CD14-positive monocyte (primary cell): ENCODE results near the gene PAPPA2. TPM values are rescaled to one million over a fixed set of nuclear protein-coding genes. Genes with fewer than 3 reads are reported as not detected.

ENCODE experiments used
- DNase-seq, 3 donors: peaks; one replicate each; pipeline ENCODE4 v3.0.0-alpha.2; 2011 to 2022
- H2AFZ ChIP-seq: 2 replicates; pipeline ENCODE4 v1.6.0; 2012; ENCODE audit warnings: mild to moderate bottlenecking, low read depth, low read length, inconsistent platforms; ENCODE audit not compliant: insufficient read depth, poor library complexity, severe bottlenecking
- H3K27ac ChIP-seq, 2 donors: 1 replicate in 1 of 2; 2 replicates in 1 of 2; pipeline ENCODE4 v1.5.1; 2012 to 2013; ENCODE audit warnings: low read length in 2 of 2, control low read depth in 1 of 2, inconsistent platforms in 1 of 2, low read depth in 1 of 2, mild to moderate bottlenecking in 1 of 2
- H3K27me3 ChIP-seq, 2 donors: one replicate each; pipeline versions ENCODE4 v1.6.0 to v1.6.1; 2011 to 2013; ENCODE audit warnings: low read length in 2 of 2; ENCODE audit not compliant: control insufficient read depth in 2 of 2, insufficient read depth in 2 of 2
- H3K36me3 ChIP-seq, 2 donors: replicated peaks in 1 of 2; 1 replicate in 1 of 2; 2 replicates in 1 of 2; pipeline versions ENCODE4 v1.5.1 to v1.6.1; 2012 to 2013; ENCODE audit warnings: low read length in 2 of 2, control low read depth in 1 of 2, inconsistent platforms in 1 of 2, mild to moderate bottlenecking in 1 of 2; ENCODE audit not compliant: insufficient read depth in 2 of 2, control insufficient read depth in 1 of 2
- H3K4me1 ChIP-seq, 2 donors: 1 replicate in 1 of 2; 2 replicates in 1 of 2; pipeline versions ENCODE4 v1.5.1 to v1.6.1; 2012 to 2013; ENCODE audit warnings: low read length in 2 of 2, control low read depth in 1 of 2, inconsistent platforms in 1 of 2, mild to moderate bottlenecking in 1 of 2, moderate library complexity in 1 of 2; ENCODE audit not compliant: insufficient read depth in 2 of 2, control insufficient read depth in 1 of 2
- H3K4me2 ChIP-seq: replicated peaks from 2 replicates; pipeline ENCODE3; 2012; ENCODE audit warnings: low read length, moderate library complexity, mild to moderate bottlenecking; ENCODE audit not compliant: poor library complexity, severe bottlenecking; ENCODE audit errors: extremely low read depth
- H3K4me3 ChIP-seq, 3 experiments: fragments of 200-600 bp in 1 of 3; sonication (generic) in 1 of 3; replicated peaks in 1 of 3; 1 replicate in 2 of 3; 2 replicates in 1 of 3; pipeline ENCODE4 v1.5.1; 2011 to 2013; ENCODE audit warnings: low read length in 3 of 3, mild to moderate bottlenecking in 3 of 3, control low read depth in 2 of 3, low read depth in 2 of 3, inconsistent platforms in 1 of 3, moderate library complexity in 1 of 3
- H3K79me2 ChIP-seq: 2 replicates; pipeline ENCODE4 v1.6.0; 2012; ENCODE audit warnings: mild to moderate bottlenecking, control low read depth, inconsistent platforms, low read length, moderate library complexity; ENCODE audit not compliant: insufficient read depth
- H3K9ac ChIP-seq: 2 replicates; pipeline ENCODE4 v1.6.0; 2017; ENCODE audit warnings: low read length, mild to moderate bottlenecking; ENCODE audit not compliant: insufficient read depth, poor library complexity, severe bottlenecking
- H3K9me3 ChIP-seq, 2 donors: replicated peaks in 1 of 2; 1 replicate in 1 of 2; 2 replicates in 1 of 2; pipeline versions ENCODE4 v1.5.1 to v1.6.1; 2012 to 2013; ENCODE audit warnings: low read length in 2 of 2, control low read depth in 1 of 2; ENCODE audit not compliant: control insufficient read depth in 1 of 2, insufficient read depth in 1 of 2
- H4K20me1 ChIP-seq: 2 replicates; pipeline ENCODE4 v1.6.0; 2012; ENCODE audit warnings: mild to moderate bottlenecking, low read length, control low read depth, moderate library complexity; ENCODE audit not compliant: insufficient read depth
- H3K27ac Mint-ChIP-seq, 7 donors: one replicate each; pipeline ENCODE4 v1.8.0; 2020; ENCODE audit warnings: mild to moderate bottlenecking in 7 of 7, mixed read lengths in 7 of 7, moderate library complexity in 6 of 7, inconsistent platforms in 2 of 7
- H3K27me3 Mint-ChIP-seq, 3 donors: one replicate each; pipeline ENCODE4 v1.8.0; 2021 to 2022; ENCODE audit warnings: low read depth in 3 of 3, mild to moderate bottlenecking in 3 of 3, mixed read lengths in 3 of 3, moderate library complexity in 3 of 3, inconsistent platforms in 1 of 3
- H3K36me3 Mint-ChIP-seq, 2 donors: one replicate each; pipeline ENCODE4 v1.8.0; 2020; ENCODE audit warnings: mixed read lengths in 2 of 2, inconsistent platforms in 1 of 2, mild to moderate bottlenecking in 1 of 2
- H3K4me1 Mint-ChIP-seq: one replicate; pipeline ENCODE4 v1.8.0; 2020; ENCODE audit warnings: mild to moderate bottlenecking, mixed read lengths
- H3K4me3 Mint-ChIP-seq, 2 donors: one replicate each; pipeline ENCODE4 v1.8.0; 2020; ENCODE audit warnings: mild to moderate bottlenecking in 2 of 2, mixed read lengths in 2 of 2, moderate library complexity in 1 of 2
- H3K9me3 Mint-ChIP-seq, 7 donors: one replicate each; pipeline ENCODE4 v1.8.0; 2020 to 2022; ENCODE audit warnings: mixed read lengths in 7 of 7, mild to moderate bottlenecking in 6 of 7, moderate library complexity in 6 of 7, inconsistent platforms in 2 of 7
- CTCF ChIP-seq: fragments of 200-600 bp; IDR thresholded peaks from one replicate; pipeline ENCODE4 v1.8.0; 2022; ENCODE audit warnings: antibody characterized with exemption, mild to moderate bottlenecking
- WGBS: methylation state at CpG from one replicate; pipeline ENCODE4 v1.1.5; 2013; ENCODE audit warnings: missing lambda C conversion rate; ENCODE audit not compliant: insufficient coverage; 5-methylcytosine and 5-hydroxymethylcytosine counted together
- intact Hi-C, 2 donors: fragments of 100-400 bp; cut with micrococcal nuclease; formaldehyde crosslinking; loops; one replicate each; pipeline versions ENCODE4 v1.15.0 to v1.15.1; 2023
- polyA plus RNA-seq, 3 donors: library from polyadenylated mRNA; depleted of rRNA in 1 of 3; unstranded in 2 of 3; stranded (reverse) in 1 of 3; fragments of 300-500 nt in 2 of 3; fragments of >200 nt in 1 of 3; fragmentation: Illumina TruSeq in 2 of 3; gene quantifications; 1 replicate in 2 of 3; 2 replicates in 1 of 3; pipeline ENCODE4 v1.2.3, GENCODE V29; 2012 to 2021

The PAPPA2 gene
- polyA plus RNA-seq, 3 donors: not detected

- no peak overlapping the region for H3K27ac Mint-ChIP-seq
- peaks cover 0 to 2% (median 0%) of the 10 kb centered on the region in 7 donors for H3K9me3 Mint-ChIP-seq
- no peaks in the 10 kb centered on the region for H3K4me1 ChIP-seq
- H3K27ac ChIP-seq: no peak overlapping the region
- H4K20me1 ChIP-seq: no peaks in the 10 kb centered on the region
- no peak overlapping the region for H3K4me3 Mint-ChIP-seq
- H2AFZ ChIP-seq: no peak overlapping the region
- WGBS: no CpG with 5 or more reads among the region's 4 CpGs
- no peaks in the 10 kb centered on the region for H3K36me3 ChIP-seq
- H3K4me3 ChIP-seq: no peak overlapping the region
- H3K36me3 Mint-ChIP-seq: no peaks in the 10 kb centered on the region
- H3K27me3 ChIP-seq: no peaks in the 10 kb centered on the region
- DNase-seq: no peak
- intact Hi-C loops: no loop called here
- no peak overlapping the region for H3K4me2 ChIP-seq
- no peaks in the 10 kb centered on the region for H3K79me2 ChIP-seq
- no peaks in the 10 kb centered on the region for H3K9me3 ChIP-seq
- peaks cover 0 to 5% (median 0%) of the 10 kb centered on the region in 3 donors for H3K27me3 Mint-ChIP-seq
- no peaks in the 10 kb centered on the region for H3K4me1 Mint-ChIP-seq
- H3K9ac ChIP-seq: no peak overlapping the region
- no peak for TF ChIP-seq CTCF
These were observed 114.7 kb downstream of the PAPPA2 start for GRCh38 chr1:176577646-176578197.

GRCh38 chr1:176579087-176579486 lies 116.1 kb downstream of the PAPPA2 start:
- Histone ChIP-seq H3K9me3 (no peaks in the 10 kb centered on the region), H3K9ac (no peak overlapping the region), H3K27ac (no peak overlapping the region), H3K4me1 (no peaks in the 10 kb centered on the region), H3K4me2 (no peak overlapping the region), H3K79me2 (no peaks in the 10 kb centered on the region), H2AFZ (no peak overlapping the region), H4K20me1 (no peaks in the 10 kb centered on the region), H3K27me3 (no peaks in the 10 kb centered on the region), H3K36me3 (no peaks in the 10 kb centered on the region), H3K4me3 (no peak overlapping the region)
- DNase-seq: no peak
- WGBS: no CpG with 5 or more reads among the region's 3 CpGs
- peaks cover 0 to 4% (median 0%) of the 10 kb centered on the region in 7 donors for H3K9me3 Mint-ChIP-seq
- no peak for TF ChIP-seq CTCF
- H3K27ac Mint-ChIP-seq: no peak overlapping the region
- H3K4me1 Mint-ChIP-seq: no peaks in the 10 kb centered on the region
- H3K36me3 Mint-ChIP-seq: no peaks in the 10 kb centered on the region
- H3K27me3 Mint-ChIP-seq: peaks cover 0 to 5% (median 0%) of the 10 kb centered on the region in 3 donors
- no peak overlapping the region for H3K4me3 Mint-ChIP-seq
- intact Hi-C loops: no loop called here
